ENCODE results near the gene SYT9. TPM values are rescaled to one million over a fixed set of nuclear protein-coding genes. Genes with fewer than 3 reads are reported as not detected.

SYT9 gene
- total RNA-seq, 1 donor from 2014 or later, result 5.3 TPM

GRCh38 chr11:7303146-7303545 lies 51.4 kb downstream of the SYT9 start:
- Histone ChIP-seq H3K27me3 (no peaks in the 10 kb centered on the region), H3K27ac (no peak overlapping the region), H3K4me3 (no peak overlapping the region), H3F3A (ENCODE audit: low read depth) (no peaks in the 10 kb centered on the region), H3K4me2 (no peak overlapping the region), H4K20me1 (ENCODE audit: low read depth) (no peaks in the 10 kb centered on the region), H3K9me3 (ENCODE audit: low read depth) (no peaks in the 10 kb centered on the region), H3K9ac (no peak overlapping the region), H3K36me3 (no peaks in the 10 kb centered on the region), H2AFZ (replicated peaks) (no peak overlapping the region), H3K4me1 (no peaks in the 10 kb centered on the region), H3K79me2 (ENCODE audit: low read depth) (no peaks in the 10 kb centered on the region)
- no peak for DNase-seq (ENCODE audit: low spot score)
- H3K36me3 Mint-ChIP-seq, result no peaks in the 10 kb centered on the region
- H3K9me3 Mint-ChIP-seq, result no peaks in the 10 kb centered on the region
- no peak overlapping the region for H3K27ac Mint-ChIP-seq
- TF ChIP-seq EZH2phosphoT487 (IDR thresholded peaks at IDR 0.05) (no peak), CTCF (IDR thresholded peaks at IDR 0.05) (no peak), EZH2 (IDR thresholded peaks at IDR 0.05) (no peak)
- no peaks in the 10 kb centered on the region for H3K4me1 Mint-ChIP-seq
- H3K27me3 Mint-ChIP-seq (ENCODE audit: insufficient read depth, low read depth), result peaks cover 2% of the 10 kb centered on the region
- no peak overlapping the region for H3K4me3 Mint-ChIP-seq

GRCh38 chr11:7306900-7307299 lies 55.2 kb downstream of the SYT9 start:
- no peaks in the 10 kb centered on the region for H3K4me1 Mint-ChIP-seq
- H3K27ac ChIP-seq, result no peak overlapping the region
- no peaks in the 10 kb centered on the region for H3K36me3 ChIP-seq
- no peaks in the 10 kb centered on the region for H3F3A ChIP-seq (ENCODE audit: low read depth)
- H3K79me2 ChIP-seq (ENCODE audit: low read depth), result no peaks in the 10 kb centered on the region
- no peaks in the 10 kb centered on the region for H3K36me3 Mint-ChIP-seq
- H3K4me3 Mint-ChIP-seq, result no peak overlapping the region
- H3K4me2 ChIP-seq, result no peak overlapping the region
- no peaks in the 10 kb centered on the region for H3K9me3 ChIP-seq (ENCODE audit: low read depth)
- H3K27me3 Mint-ChIP-seq (ENCODE audit: insufficient read depth, low read depth), result peaks cover 3% of the 10 kb centered on the region
- no peaks in the 10 kb centered on the region for H3K27me3 ChIP-seq
- DNase-seq (ENCODE audit: low spot score), result no peak
- no peak overlapping the region for H2AFZ ChIP-seq (replicated peaks)
- H3K9me3 Mint-ChIP-seq, result no peaks in the 10 kb centered on the region
- no peaks in the 10 kb centered on the region for H4K20me1 ChIP-seq (ENCODE audit: low read depth)
- H3K4me3 ChIP-seq, result no peak overlapping the region
- no peaks in the 10 kb centered on the region for H3K4me1 ChIP-seq
- TF ChIP-seq EZH2phosphoT487 (IDR thresholded peaks at IDR 0.05), result no peak
- no peak for TF ChIP-seq EZH2 (IDR thresholded peaks at IDR 0.05)
- TF ChIP-seq CTCF (IDR thresholded peaks at IDR 0.05), result no peak
- no peak overlapping the region for H3K9ac ChIP-seq
- H3K27ac Mint-ChIP-seq, result no peak overlapping the region

GRCh38 chr11:7307836-7308235 lies 56.1 kb downstream of the SYT9 start:
- Histone ChIP-seq H3K4me1 (no peaks in the 10 kb centered on the region), H3K9me3 (ENCODE audit: low read depth) (no peaks in the 10 kb centered on the region), H3F3A (ENCODE audit: low read depth) (no peaks in the 10 kb centered on the region), H3K9ac (no peak overlapping the region), H3K4me2 (no peak overlapping the region), H3K79me2 (ENCODE audit: low read depth) (no peaks in the 10 kb centered on the region), H4K20me1 (ENCODE audit: low read depth) (no peaks in the 10 kb centered on the region), H2AFZ (replicated peaks) (no peak overlapping the region), H3K36me3 (no peaks in the 10 kb centered on the region), H3K27ac (no peak overlapping the region), H3K4me3 (no peak overlapping the region), H3K27me3 (no peaks in the 10 kb centered on the region)
- Mint-ChIP-seq H3K4me1 (no peaks in the 10 kb centered on the region), H3K27ac (no peak overlapping the region), H3K27me3 (ENCODE audit: insufficient read depth, low read depth) (peaks cover 3% of the 10 kb centered on the region), H3K4me3 (no peak overlapping the region), H3K36me3 (no peaks in the 10 kb centered on the region), H3K9me3 (no peaks in the 10 kb centered on the region)
- no peak for DNase-seq (ENCODE audit: low spot score)
- TF ChIP-seq EZH2phosphoT487 (IDR thresholded peaks at IDR 0.05) (no peak), CTCF (IDR thresholded peaks at IDR 0.05) (no peak), EZH2 (IDR thresholded peaks at IDR 0.05) (no peak)
